ELF-1 (cell line): ENCODE data around the gene C14orf132.
"Not testable (repeated sequence)": the region's sequence is repeated elsewhere in the genome, so short reads cannot be mapped to it uniquely, and the experiment has no call there.

Source experiments
- DNase-seq: peaks from one replicate; pipeline ENCODE4 v3.0.0-alpha.2; 2016; ENCODE audit warnings: low read depth, low spot score

The C14orf132 gene

DNA sequence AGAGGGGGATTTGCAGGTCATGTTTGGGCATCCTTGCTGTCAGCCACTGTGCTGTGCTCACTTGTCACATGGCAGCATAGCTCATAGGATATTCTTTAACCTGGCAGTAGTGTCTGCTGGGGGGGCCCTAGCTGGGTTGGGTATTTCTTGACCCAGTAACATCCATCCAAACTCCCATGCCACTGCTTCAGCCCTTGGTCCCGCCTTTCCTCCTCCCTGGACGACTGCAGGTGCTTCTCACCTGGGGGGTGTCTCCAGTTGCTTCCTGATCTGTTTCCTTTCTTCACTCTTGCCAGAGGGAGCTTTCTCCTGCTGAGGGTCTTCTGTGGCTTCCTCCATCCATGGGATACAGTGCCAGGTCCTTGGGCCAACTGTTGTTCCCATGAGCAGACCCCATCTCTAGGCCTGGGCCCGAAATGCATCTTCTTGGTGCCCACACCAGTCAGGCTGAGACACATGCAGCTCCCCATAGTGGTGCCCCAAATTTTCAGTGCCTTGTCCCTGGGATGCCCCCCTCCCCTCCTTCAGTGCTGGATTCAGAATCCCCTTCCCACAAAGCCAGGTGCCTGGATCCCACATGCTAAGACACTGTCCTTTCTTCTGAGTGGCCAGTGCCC, 20.5 kb downstream of the C14orf132 start:
- no peak for DNase-seq

- DNase-seq = no peak
Observed at GRCh38 chr14:96060186-96060933, 21.2 kb downstream of the C14orf132 start.

GRCh38 chr14:96062010-96062409, 22.8 kb downstream of the C14orf132 start:
- no peak for DNase-seq

DNA sequence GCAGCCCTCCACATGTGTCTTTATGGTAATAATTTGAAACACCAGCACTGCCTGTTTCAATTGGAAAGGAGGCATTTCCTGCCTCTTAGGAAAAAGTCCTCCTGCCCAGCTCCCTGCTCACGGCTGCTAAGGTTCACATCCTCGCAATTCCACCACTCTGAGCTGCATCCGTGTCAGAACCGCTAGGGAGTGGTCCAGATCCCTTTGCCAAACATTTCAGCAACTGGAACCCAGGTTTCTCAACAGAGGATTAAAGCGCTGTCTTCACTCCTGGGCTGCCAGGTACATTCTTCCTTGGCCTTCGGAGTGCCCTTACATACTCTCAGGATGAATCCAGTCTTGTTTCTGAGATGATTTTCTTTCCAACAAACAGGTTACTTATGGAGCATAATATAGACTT, 23.3 kb downstream of the C14orf132 start:
- no peak for DNase-seq

- DNase-seq = no peak
Observed at GRCh38 chr14:96064866-96065265, 25.7 kb downstream of the C14orf132 start.

DNA sequence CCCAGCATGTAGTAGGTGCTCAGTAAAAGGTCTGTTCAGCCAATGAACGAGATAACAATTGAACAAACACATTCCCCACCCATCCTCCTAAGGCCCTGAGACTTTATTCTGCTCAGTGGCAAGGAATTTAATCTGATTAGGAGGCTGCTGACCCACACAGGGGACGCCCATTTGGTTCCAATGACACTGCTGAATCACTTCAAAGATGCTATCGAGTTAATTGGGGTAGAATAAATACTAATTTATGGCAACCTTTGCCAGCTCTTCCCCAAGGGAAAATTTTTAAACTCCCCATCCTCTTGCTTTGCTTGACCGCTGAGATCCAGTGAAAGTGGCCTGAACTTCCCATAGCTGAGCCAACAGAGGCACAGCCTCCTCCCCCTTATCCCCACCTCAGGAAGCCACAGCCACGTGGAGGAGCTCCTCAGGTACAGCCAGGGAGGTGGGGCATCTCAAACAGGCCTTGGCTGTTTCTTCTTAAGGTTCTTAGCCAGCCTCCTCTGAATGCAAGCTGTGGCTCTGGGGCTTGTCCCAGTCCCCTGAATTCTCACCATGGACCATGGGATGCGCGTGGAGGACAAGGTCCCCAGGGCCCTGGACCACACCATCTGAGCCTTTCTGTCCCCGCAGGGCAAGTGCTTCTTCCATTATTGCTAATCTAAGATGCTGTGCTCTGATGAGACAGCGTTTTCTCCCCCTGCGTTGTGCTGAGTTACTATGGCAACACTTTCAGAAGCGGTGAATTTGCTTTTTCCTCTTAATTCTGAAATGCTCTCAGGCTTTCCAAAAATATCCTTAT, 26.7 kb downstream of the C14orf132 start:
- DNase-seq = no peak

DNA sequence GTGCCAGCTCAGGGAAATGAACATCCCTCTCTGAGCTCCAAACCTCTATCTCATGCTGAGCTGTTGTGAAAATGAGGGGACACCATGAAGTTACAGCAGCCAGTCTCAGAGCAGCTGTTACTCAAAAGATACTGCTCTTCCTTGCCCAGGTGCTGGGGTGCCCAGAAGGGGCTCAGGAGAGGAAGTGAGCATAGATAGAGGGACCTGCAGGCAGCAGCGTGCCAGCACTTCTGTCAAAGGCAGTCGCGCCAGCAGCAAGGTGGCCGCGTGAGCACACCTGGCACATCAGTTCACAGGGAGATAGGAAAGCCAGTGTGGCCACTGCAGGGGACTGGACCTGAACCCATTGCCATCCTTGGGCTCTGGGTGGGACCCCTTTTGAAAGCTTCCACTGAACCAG, 27.8 kb downstream of the C14orf132 start:
- no peak for DNase-seq

- DNase-seq = no peak
Observed at GRCh38 chr14:96067985-96068930, 29.1 kb downstream of the C14orf132 start.

DNA sequence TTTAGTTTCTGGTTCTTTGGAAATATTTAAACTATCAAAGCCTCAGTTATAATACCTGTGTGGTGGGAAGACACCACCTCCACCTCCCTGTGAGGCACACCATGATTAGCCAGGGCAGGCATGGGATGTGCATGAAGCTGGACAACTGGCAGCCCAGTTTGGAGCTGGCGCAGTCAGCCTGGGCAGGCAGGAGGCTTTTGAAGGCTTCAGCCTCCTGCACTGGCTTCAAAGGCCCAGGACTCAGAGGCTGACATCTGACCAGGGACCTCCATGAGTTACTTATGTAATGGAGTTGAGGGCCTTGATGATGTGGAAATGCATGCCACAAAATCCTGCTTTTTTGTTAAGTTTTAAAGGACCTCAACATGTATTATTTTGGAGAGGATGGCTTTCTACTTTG, 30.3 kb downstream of the C14orf132 start:
- no peak for DNase-seq

- DNase-seq = no peak
Observed at GRCh38 chr14:96071561-96071960, 32.4 kb downstream of the C14orf132 start.

DNA sequence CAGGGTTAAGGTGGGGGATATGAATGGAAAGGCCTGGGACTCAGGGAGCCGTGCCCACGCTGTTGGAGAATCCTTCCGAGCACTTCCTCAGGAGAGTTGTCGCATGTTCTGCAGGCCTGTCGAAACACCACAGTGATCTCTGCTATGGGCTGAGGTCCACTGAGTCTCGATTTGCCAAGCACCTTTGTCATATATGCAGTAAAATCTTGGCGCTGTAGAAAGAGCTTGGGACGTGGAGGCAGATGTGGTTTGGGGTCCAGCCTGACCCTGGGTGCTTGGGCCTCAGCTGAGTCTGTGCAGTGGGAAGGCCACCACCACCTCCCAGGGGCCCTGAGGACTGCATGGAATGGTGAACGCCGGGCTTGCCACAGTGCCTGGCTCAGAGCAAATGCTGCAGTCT, 32.9 kb downstream of the C14orf132 start:
- DNase-seq = no peak

- DNase-seq = no peak
Observed at GRCh38 chr14:96072746-96073145, 33.6 kb downstream of the C14orf132 start.

- DNase-seq = not testable (repeated sequence)
Observed at GRCh38 chr14:96073260-96074039, 34.3 kb downstream of the C14orf132 start.

DNA sequence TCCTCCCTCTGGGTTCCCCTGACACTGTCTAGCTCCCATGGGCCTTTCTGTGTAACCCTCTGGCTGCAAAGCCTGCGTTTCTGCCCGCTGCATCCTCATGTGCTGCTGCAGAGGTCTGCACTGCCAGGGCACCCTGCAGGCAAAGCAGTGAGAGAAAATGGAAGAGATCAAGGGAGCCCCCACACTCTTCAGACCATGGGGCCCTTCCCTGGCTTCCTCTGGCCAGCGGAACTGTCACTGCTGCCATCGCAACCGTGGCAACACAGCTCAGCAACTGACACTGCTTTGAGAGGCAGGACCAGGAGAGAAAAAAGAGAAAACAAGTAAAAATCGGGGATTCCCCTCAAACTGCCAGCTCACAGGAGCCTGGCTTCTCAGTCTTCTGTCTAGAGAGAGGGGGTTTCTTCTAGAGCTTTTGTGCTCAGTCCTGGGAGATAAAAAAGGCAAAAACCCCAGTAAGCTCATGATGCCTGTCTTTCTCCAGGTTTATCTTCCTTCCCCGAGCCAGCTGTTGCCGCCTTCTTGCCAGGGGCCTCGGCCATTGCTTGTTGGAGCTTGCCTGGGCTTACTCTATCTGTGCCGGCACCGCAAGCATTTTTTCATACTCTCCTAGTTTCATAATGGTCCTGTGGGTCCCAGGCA, 38.9 kb downstream of the C14orf132 start:
- no peak for DNase-seq

DNA sequence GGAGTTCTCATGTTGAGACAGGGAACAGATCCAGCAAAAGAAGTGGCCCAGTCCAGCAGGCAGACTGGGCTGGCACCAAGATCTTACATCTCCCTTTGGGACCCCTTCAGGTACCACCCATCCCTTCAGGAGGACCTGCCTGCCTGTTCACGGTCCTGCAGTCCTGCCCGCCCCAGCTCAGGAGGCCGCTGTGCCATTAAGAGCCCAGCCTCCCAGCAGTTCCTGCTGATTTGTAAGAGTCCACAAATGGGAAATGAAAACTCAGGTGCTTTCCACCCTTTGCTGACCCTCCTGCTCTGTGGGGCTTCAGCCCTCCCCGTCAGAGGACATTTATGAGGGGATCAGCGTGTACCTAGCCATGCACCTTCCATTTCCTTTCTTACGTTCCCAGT, 39.5 kb downstream of the C14orf132 start:
- DNase-seq = no peak

- DNase-seq = no peak
Observed at GRCh38 chr14:96079066-96079465, 39.9 kb downstream of the C14orf132 start.

DNA sequence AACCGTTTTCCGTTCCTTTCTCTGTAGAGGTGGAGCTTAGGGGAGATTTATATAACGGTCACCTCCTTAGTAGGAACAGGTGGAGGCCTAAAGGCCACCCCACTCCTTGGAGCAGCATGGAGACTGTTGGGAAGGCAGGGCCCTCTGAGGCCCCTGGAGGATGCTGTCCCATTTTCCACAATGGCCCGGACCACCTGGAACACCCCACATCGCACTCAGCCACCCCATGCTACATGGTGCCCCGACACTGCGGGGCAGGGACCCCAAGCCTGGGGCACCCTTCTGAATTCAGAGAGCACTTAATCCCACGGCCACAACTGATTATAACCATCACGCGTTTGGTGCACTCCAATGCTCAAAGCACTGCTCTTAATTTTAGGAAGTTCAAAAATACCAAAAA, 41.4 kb downstream of the C14orf132 start:
- no peak for DNase-seq

- no peak for DNase-seq
Observed at GRCh38 chr14:96081224-96081623, 42.1 kb downstream of the C14orf132 start.

DNA sequence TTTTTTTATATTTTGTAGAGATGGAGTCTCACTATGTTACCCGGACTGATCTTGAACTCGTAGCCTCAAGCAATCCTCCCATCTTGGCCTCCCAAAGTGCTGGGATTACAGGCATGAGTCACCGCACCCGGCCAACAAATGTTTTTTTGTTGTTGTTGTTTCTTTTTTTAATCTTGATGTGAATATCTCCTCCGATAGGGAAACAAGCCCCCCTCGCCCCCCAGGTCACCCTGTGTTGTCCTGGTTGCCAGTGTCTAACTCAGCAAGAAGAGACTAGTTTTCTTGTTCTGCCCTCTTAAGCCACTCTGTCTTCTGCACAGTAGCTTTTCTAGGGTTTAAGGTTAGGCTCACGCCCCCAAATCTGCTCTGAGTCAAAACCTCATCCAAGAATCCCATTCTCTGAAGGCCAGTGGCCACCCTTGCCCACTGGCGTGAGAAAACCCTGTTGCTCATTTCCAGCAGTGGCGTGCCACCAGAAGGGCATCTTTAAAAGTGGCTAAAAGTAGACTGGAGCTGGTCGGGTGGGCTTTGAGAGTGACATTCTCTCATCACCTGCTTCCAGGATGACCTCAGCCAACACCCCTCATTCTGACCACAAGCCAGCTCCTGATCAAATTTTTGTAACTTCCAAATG, 42.7 kb downstream of the C14orf132 start:
- no peak for DNase-seq
